H1 (cell line): ENCODE results near the gene DPH6. TPM values are rescaled to one million over a fixed set of nuclear protein-coding genes. Genes with fewer than 3 reads are reported as not detected.

Source experiments
- HDAC6 ChIP-seq: IDR thresholded peaks from one replicate; pipeline ENCODE4 v1.7.1; 2012; ENCODE audit warnings: low read depth, mild to moderate bottlenecking, inconsistent platforms, low read length, moderate library complexity
- NANOG ChIP-seq: IDR thresholded peaks from 2 replicates; pipeline ENCODE4 v1.6.1; 2011; ENCODE audit warnings: low read length, low read depth, mild to moderate bottlenecking, inconsistent platforms; ENCODE audit not compliant: insufficient read depth, poor library complexity, severe bottlenecking
- SIX5 ChIP-seq: IDR thresholded peaks from 2 replicates; pipeline ENCODE4 v1.6.1; 2011; ENCODE audit warnings: mild to moderate bottlenecking, low read depth, low read length
- SP4 ChIP-seq: IDR thresholded peaks from 2 replicates; pipeline ENCODE4 v1.6.1; 2012; ENCODE audit warnings: low read length, inconsistent platforms
- TCF12 ChIP-seq: IDR thresholded peaks from 2 replicates; pipeline ENCODE4 v1.6.1; 2011; ENCODE audit warnings: low read depth, mild to moderate bottlenecking, low read length
- polyA plus RNA-seq, 7 experiments: library from polyadenylated mRNA; depleted of rRNA in 3 of 7; stranded (reverse) in 5 of 7; unstranded in 2 of 7; fragments of >200 nt in 5 of 7; fragments of 200-250 nt in 2 of 7; gene quantifications; 1 replicate in 5 of 7; 2 replicates in 1 of 7; 4 replicates in 1 of 7; pipeline versions ENCODE4 v1.2.1 to v1.2.3, GENCODE V29; 2011 to 2013; ENCODE audit warnings: missing spikeins in 2 of 7, mixed read lengths in 2 of 7
- total RNA-seq: library from RNA; stranded (reverse); fragmentation: NEBNext Ultra II Directional; extraction: Animal tissue kit (Norgen Biotek cat#: 25700); gene quantifications from 2 replicates; pipeline ENCODE4 v1.2.1, GENCODE V29; 2021

Gene DPH6
- total and polyA plus RNA-seq, 2 of the 8 experiments (the other 6 are each of a cell fraction or from before 2014, with no cell fraction given), result 21.6 to 30.5 TPM

GRCh38 chr15:35505141-35505540, 40.8 kb downstream of the DPH6 start (continued):
- TF ChIP-seq SIX5, result no peak
- no peak for TF ChIP-seq TCF12
- no peak for TF ChIP-seq NANOG
- TF ChIP-seq HDAC6, result no peak
- TF ChIP-seq SP4, result no peak
- TF ChIP-seq, all 59 proteins: peak for 0
